GM23338 (cell line): ENCODE data around the gene CCDC6. TPM values are rescaled to one million over a fixed set of nuclear protein-coding genes. Genes with fewer than 3 reads are reported as not detected.

Source experiments
- ATAC-seq: fragments of 200-7000 bp; cut with Tn5 transposase; 3 replicates; pipeline ENCODE4 v1.9.1; 2020
- DNase-seq: peaks from one replicate; pipeline ENCODE4 v3.0.0-alpha.2; 2015; ENCODE audit warnings: low spot score
- H2AFZ ChIP-seq: fragments of 200-600 bp; sonication (generic); 2 replicates; pipeline ENCODE4 v1.8.0; 2016; ENCODE audit warnings: antibody characterized with exemption, mild to moderate bottlenecking, moderate library complexity
- H3F3A ChIP-seq: fragments of 200-600 bp; sonication (generic); replicated peaks from 2 replicates; pipeline ENCODE4 v1.8.0; 2017; ENCODE audit warnings: antibody characterized with exemption, mixed run types, low read depth
- H3K27ac ChIP-seq: fragments of 200-600 bp; sonication (generic); 2 replicates; pipeline ENCODE4 v1.6.1; 2016; ENCODE audit warnings: low read depth
- H3K27me3 ChIP-seq: fragments of 200-600 bp; sonication (generic); 2 replicates; pipeline ENCODE4 v1.8.0; 2016; ENCODE audit warnings: mild to moderate bottlenecking, mixed run types, moderate library complexity; ENCODE audit not compliant: insufficient read depth
- H3K36me3 ChIP-seq: fragments of 200-600 bp; sonication (generic); 2 replicates; pipeline ENCODE4 v1.8.0; 2016; ENCODE audit warnings: mild to moderate bottlenecking; ENCODE audit not compliant: insufficient read depth
- H3K4me1 ChIP-seq: fragments of 200-600 bp; sonication (generic); 2 replicates; pipeline ENCODE4 v1.8.0; 2016; ENCODE audit warnings: mild to moderate bottlenecking, moderate library complexity; ENCODE audit not compliant: insufficient read depth
- H3K4me2 ChIP-seq: fragments of 200-600 bp; sonication (generic); 2 replicates; pipeline ENCODE4 v1.7.1; 2017; ENCODE audit warnings: mixed run types
- H3K4me3 ChIP-seq: fragments of 200-600 bp; sonication (generic); 2 replicates; pipeline ENCODE4 v1.6.1; 2016; ENCODE audit warnings: mixed run types
- H3K79me2 ChIP-seq: fragments of 200-600 bp; sonication (generic); replicated peaks from 2 replicates; pipeline ENCODE4 v1.8.0; 2017; ENCODE audit warnings: mild to moderate bottlenecking; ENCODE audit not compliant: insufficient read depth
- H3K9me2 ChIP-seq: fragments of 200-600 bp; sonication (generic); 2 replicates; pipeline ENCODE4 v1.8.0; 2017; ENCODE audit not compliant: insufficient read depth
- H4K20me1 ChIP-seq: fragments of 200-600 bp; sonication (generic); replicated peaks from 2 replicates; pipeline ENCODE4 v1.8.0; 2017; ENCODE audit warnings: mild to moderate bottlenecking; ENCODE audit not compliant: insufficient read depth
- H3K27ac Mint-ChIP-seq: 2 replicates; pipeline ENCODE4 v1.8.0; 2020; ENCODE audit warnings: inconsistent platforms, mild to moderate bottlenecking, moderate library complexity, mixed read lengths
- H3K27me3 Mint-ChIP-seq: 3 replicates; pipeline ENCODE4 v1.8.0; 2022; ENCODE audit warnings: low read depth, mild to moderate bottlenecking, moderate library complexity, mixed read lengths, inconsistent platforms; ENCODE audit not compliant: insufficient read depth, poor library complexity
- H3K36me3 Mint-ChIP-seq: 3 replicates; pipeline ENCODE4 v1.8.0; 2021; ENCODE audit warnings: low read depth, mild to moderate bottlenecking, inconsistent platforms, moderate library complexity, mixed read lengths
- H3K4me1 Mint-ChIP-seq: 3 replicates; pipeline ENCODE4 v1.8.0; 2020; ENCODE audit warnings: mild to moderate bottlenecking, inconsistent platforms, mixed read lengths
- H3K4me3 Mint-ChIP-seq: 3 replicates; pipeline ENCODE4 v1.8.0; 2021; ENCODE audit warnings: moderate library complexity, mild to moderate bottlenecking, inconsistent platforms, mixed read lengths
- H3K9me3 Mint-ChIP-seq: 3 replicates; pipeline ENCODE4 v1.8.0; 2020; ENCODE audit warnings: moderate library complexity, mild to moderate bottlenecking, inconsistent platforms, mixed read lengths
- CREB1 ChIP-seq: fragments of 250-450 bp; sonication (Bioruptor Pico); IDR thresholded peaks from 2 replicates; pipeline ENCODE4 v1.5.0; 2020; ENCODE audit warnings: low read depth, mild to moderate bottlenecking, moderate library complexity
- CTCF ChIP-seq, 2 experiments: fragments of 200-600 bp in 1 of 2; sonication (generic) in 1 of 2; conservative IDR thresholded peaks; 2 replicates each; pipeline versions ENCODE4 v1.5.1 to v1.6.1; 2016 to 2017; ENCODE audit warnings: antibody characterized with exemption in 2 of 2, low read depth in 2 of 2, mild to moderate bottlenecking in 2 of 2, moderate library complexity in 1 of 2
- ETS1 ChIP-seq: IDR thresholded peaks from 2 replicates; pipeline ENCODE4 v1.6.1; 2016; ENCODE audit warnings: antibody characterized with exemption
- EZH2phosphoT487 ChIP-seq: fragments of 200-600 bp; sonication (generic); IDR thresholded peaks from one replicate; pipeline ENCODE4 v1.8.1; 2018; ENCODE audit warnings: antibody characterized with exemption; ENCODE audit not compliant: unreplicated experiment
- JUNB ChIP-seq: IDR thresholded peaks from one replicate; pipeline ENCODE4 v1.6.1; 2016; ENCODE audit warnings: antibody characterized with exemption; ENCODE audit not compliant: unreplicated experiment
- POLR2AphosphoS5 ChIP-seq: IDR thresholded peaks from 2 replicates; pipeline ENCODE4 v1.6.1; 2016; ENCODE audit warnings: antibody characterized with exemption, low read depth
- REST ChIP-seq: IDR thresholded peaks from one replicate; pipeline ENCODE4 v1.6.1; 2018; ENCODE audit warnings: antibody characterized with exemption; ENCODE audit not compliant: unreplicated experiment
- ZNF114 ChIP-seq: fragments of 250-450 bp; sonication (Bioruptor Pico); IDR thresholded peaks from 2 replicates; pipeline ENCODE4 v1.5.0; 2020; ENCODE audit warnings: mild to moderate bottlenecking, moderate library complexity
- ZNF331 ChIP-seq: fragments of 250-450 bp; sonication (Bioruptor Pico); IDR thresholded peaks from 2 replicates; pipeline ENCODE4 v1.5.0; 2020; ENCODE audit warnings: low read depth, mild to moderate bottlenecking, moderate library complexity
- polyA plus RNA-seq: library from polyadenylated mRNA; unstranded; fragments of >200 nt; fragmentation: Nextera tagmentation; extraction: Ambion mirVana; gene quantifications from 2 replicates; pipeline ENCODE4 v1.2.1, GENCODE V29; 2016
- total RNA-seq: library from RNA; depleted of rRNA; stranded (reverse); fragments of >200 nt; shearing (Covaris generic); gene quantifications from 2 replicates; pipeline ENCODE4 v1.2.3, GENCODE V29; 2014

The CCDC6 gene
- total and polyA plus RNA-seq, 2 experiments from 2014 or later = 32.5 to 66.9 TPM

- peak overlapping the region; percentile 47; the same call in 1 of the 2 replicates for H3K27ac ChIP-seq
- no peak overlapping the region for H3K4me3 ChIP-seq
- Mint-ChIP-seq H3K27ac (peak overlapping the region; percentile 58), H3K4me3 (no peak overlapping the region), H3K4me1 (peaks cover 75% of the 10 kb centered on the region), H3K9me3 (no peaks in the 10 kb centered on the region), H3K36me3 (peaks cover 6% of the 10 kb centered on the region; the same call in 2 of the 3 replicates), H3K27me3 (peaks cover 3% of the 10 kb centered on the region)
- no peaks in the 10 kb centered on the region for H3K36me3 ChIP-seq
- no peaks in the 10 kb centered on the region for H3K27me3 ChIP-seq
- H3F3A ChIP-seq = no peaks in the 10 kb centered on the region
- no peak overlapping the region for H2AFZ ChIP-seq
- H3K9me2 ChIP-seq = no peaks in the 10 kb centered on the region
- H3K4me2 ChIP-seq = no peak overlapping the region
- peaks cover 60% of the 10 kb centered on the region for H3K4me1 ChIP-seq
- DNase-seq = no peak
- ATAC-seq = peak; percentile 18
- TF ChIP-seq POLR2AphosphoS5 (no peak), CTCF (conservative IDR thresholded peaks at IDR 0.05; ENCODE audit: low read depth in 2 of 2) (no peak), EZH2phosphoT487 (no peak), REST (no peak), ETS1 (no peak), ZNF114 (no peak)
- H3K79me2 ChIP-seq = peaks cover 100% of the 10 kb centered on the region
- H4K20me1 ChIP-seq = peaks cover 75% of the 10 kb centered on the region
These were observed 10.7 kb downstream of the CCDC6 start for GRCh38 chr10:59895629-59896116.

- no peaks in the 10 kb centered on the region for H3K36me3 ChIP-seq
- H3K27me3 Mint-ChIP-seq = peaks cover 3% of the 10 kb centered on the region
- peaks cover 8% of the 10 kb centered on the region for H3K36me3 Mint-ChIP-seq
- no peaks in the 10 kb centered on the region for H3K9me3 Mint-ChIP-seq
- peaks cover 70% of the 10 kb centered on the region for H3K4me1 Mint-ChIP-seq
- H4K20me1 ChIP-seq = peaks cover 67% of the 10 kb centered on the region
- no peak overlapping the region for H3K4me3 ChIP-seq
- peaks cover 49% of the 10 kb centered on the region for H3K4me1 ChIP-seq
- peak overlapping the region; percentile 25 for H3K27ac Mint-ChIP-seq
- no peaks in the 10 kb centered on the region for H3K9me2 ChIP-seq
- H3K79me2 ChIP-seq = peaks cover 100% of the 10 kb centered on the region
- no peak overlapping the region; the same call in 1 of the 2 replicates for H3K27ac ChIP-seq
- H3K4me2 ChIP-seq = no peak overlapping the region
- H3F3A ChIP-seq = no peaks in the 10 kb centered on the region
- ATAC-seq = peak; percentile 35
- no peaks in the 10 kb centered on the region for H3K27me3 ChIP-seq
- H2AFZ ChIP-seq = no peak overlapping the region
- DNase-seq = no peak
- H3K4me3 Mint-ChIP-seq = no peak overlapping the region
- TF ChIP-seq JUNB (no peak), CTCF (conservative IDR thresholded peaks at IDR 0.05; ENCODE audit: low read depth in 2 of 2) (no peak), CREB1 (CRISPR knock-in tag) (no peak), ZNF331 (CRISPR knock-in tag) (no peak), EZH2phosphoT487 (no peak)
These were observed 12.2 kb downstream of the CCDC6 start for GRCh38 chr10:59894114-59894513.
